ENCODE data around the gene BAIAP2. TPM values are rescaled to one million over a fixed set of nuclear protein-coding genes. Genes with fewer than 3 reads are reported as not detected.

The BAIAP2 gene
- total RNA-seq, 8 experiments from 2014 or later: 10.2 to 42.0 (median 28.6) TPM

- peak overlapping the region; percentile 63 to 74 for H3K27ac ChIP-seq
- WGBS, 10 experiments: 0 to 100% (median 14%) methylated on average over 1 to 5 of the region's 24 CpGs; no CpG with 5 or more reads in 3 of the 10 experiments
- H3K4me3 ChIP-seq: peak overlapping the region; percentile 63 to 98 (median 87)
- H3K4me1 ChIP-seq (replicated peaks in 1 of 2): peaks cover 43 to 55% of the 10 kb centered on the region in 2 donors
- in situ Hi-C loops (cut with MboI; ENCODE audit: low pct_unique_long_range_greater_than_20kb in 2 of 9, low sequenced_read_pairs in 9 of 9, unreplicated experiment in 9 of 9): no loop called here
- no peak for ATAC-seq (replicated peaks in 6 of 8)
Measured at GRCh38 chr17:81036197-81036941, 1.4 kb downstream of the BAIAP2 start.

GRCh38 chr17:81037026-81037797, 2.3 kb downstream of the BAIAP2 start:
- 57 to 100% (median 84%) methylated on average over 1 to 11 of the region's 28 CpGs; no CpG with 5 or more reads in 2 of the 10 experiments for WGBS, 10 experiments
- no peak for ATAC-seq (replicated peaks in 6 of 8)
- Histone ChIP-seq H3K4me3 (peak overlapping the region; percentile 63 to 98 (median 87)), H3K27ac (no peak overlapping the region), H3K4me1 (replicated peaks in 1 of 2) (peaks cover 43 to 55% of the 10 kb centered on the region in 2 donors)
- in situ Hi-C loops (cut with MboI; ENCODE audit: low pct_unique_long_range_greater_than_20kb in 2 of 9, low sequenced_read_pairs in 9 of 9, unreplicated experiment in 9 of 9): no loop called here

GRCh38 chr17:81037798-81038733, 3.1 kb downstream of the BAIAP2 start:
- Histone ChIP-seq H3K4me1 (replicated peaks in 1 of 2) (peaks cover 43 to 52% of the 10 kb centered on the region in 2 donors), H3K4me3 (peak overlapping the region in 3 of 5 donors; percentile 67 to 98 (median 87)), H3K27ac (no peak overlapping the region)
- WGBS, 10 experiments: 60 to 96% (median 92%) methylated on average over 2 to 10 of the region's 30 CpGs; no CpG with 5 or more reads in 3 of the 10 experiments
- no peak for ATAC-seq (replicated peaks in 6 of 8)
- in situ Hi-C loops (cut with MboI; ENCODE audit: low pct_unique_long_range_greater_than_20kb in 2 of 9, low sequenced_read_pairs in 9 of 9, unreplicated experiment in 9 of 9): no loop called here

- H3K4me3 ChIP-seq: no peak overlapping the region
- 100% methylated on average over 1 to 3 of the region's 16 CpGs; no CpG with 5 or more reads in 8 of the 10 experiments for WGBS, 10 experiments
- in situ Hi-C loops (cut with MboI; ENCODE audit: low pct_unique_long_range_greater_than_20kb in 2 of 9, low sequenced_read_pairs in 9 of 9, unreplicated experiment in 9 of 9): no loop called here
Measured at GRCh38 chr17:81039096-81039495, 4.1 kb downstream of the BAIAP2 start.

DNA sequence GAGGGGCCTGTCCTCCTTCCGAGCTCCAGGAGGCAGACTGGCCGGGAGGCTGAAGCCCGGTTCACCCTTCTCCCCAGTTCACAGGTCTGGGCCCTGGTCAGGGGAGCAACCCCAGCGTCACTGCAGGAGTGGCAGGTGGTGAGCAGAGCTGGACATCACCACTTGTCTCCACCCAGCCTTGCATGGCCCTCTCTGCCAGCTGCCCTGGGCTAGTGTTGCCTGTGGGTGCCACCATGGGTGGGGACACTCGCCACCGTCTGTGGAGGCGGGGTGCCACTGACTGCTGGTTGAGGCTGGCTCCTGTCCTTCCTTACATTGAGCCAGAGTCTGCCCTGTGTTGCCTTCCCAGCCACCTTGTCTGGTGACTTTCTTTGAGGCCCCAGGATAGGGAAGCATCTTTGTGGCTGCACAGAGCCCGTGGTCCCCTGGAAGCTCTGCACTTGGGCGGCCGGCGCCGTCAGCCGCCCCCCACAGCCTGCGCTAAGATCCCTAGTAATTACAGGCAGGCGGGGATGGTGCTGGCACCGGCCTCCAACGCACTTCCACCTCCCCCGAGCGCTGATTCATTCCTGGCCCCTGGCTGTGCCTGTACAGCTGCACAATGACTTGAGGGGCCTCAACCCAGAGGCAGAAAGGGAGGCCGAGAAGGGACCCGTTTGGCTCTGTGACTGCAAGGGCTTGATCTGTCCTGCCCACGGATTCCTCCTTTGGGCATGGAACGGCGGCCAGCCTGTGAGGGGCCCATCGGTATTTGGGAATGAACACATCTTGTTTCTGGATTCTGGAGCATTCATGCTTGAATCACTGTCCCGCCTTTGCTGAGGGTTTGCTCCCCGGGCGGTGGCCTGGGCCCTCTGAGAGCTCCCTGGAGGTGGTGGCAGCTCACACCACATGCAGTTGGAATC, 5.2 kb downstream of the BAIAP2 start:
- Histone ChIP-seq H3K27ac (peak overlapping the region in 1 of 2 donors; percentile 39), H3K4me3 (no peak overlapping the region), H3K4me1 (replicated peaks in 1 of 2) (peaks cover 38 to 64% of the 10 kb centered on the region in 2 donors)
- ATAC-seq (replicated peaks in 6 of 8): peak; percentile 12 to 49 (median 29)
- in situ Hi-C loops (cut with MboI; ENCODE audit: low pct_unique_long_range_greater_than_20kb in 2 of 9, low sequenced_read_pairs in 9 of 9, unreplicated experiment in 9 of 9): no loop called here
- 0 to 90% (median 56%) methylated on average over 1 to 5 of the region's 28 CpGs; no CpG with 5 or more reads in 4 of the 10 experiments for WGBS, 10 experiments

More at GRCh38 chr17:81039096-81039495, 4.1 kb downstream of the BAIAP2 start:
- H3K27ac ChIP-seq: no peak overlapping the region
- no peak for ATAC-seq (replicated peaks in 6 of 8)
- H3K4me1 ChIP-seq (replicated peaks in 1 of 2): peaks cover 34 to 53% of the 10 kb centered on the region in 2 donors

DNA sequence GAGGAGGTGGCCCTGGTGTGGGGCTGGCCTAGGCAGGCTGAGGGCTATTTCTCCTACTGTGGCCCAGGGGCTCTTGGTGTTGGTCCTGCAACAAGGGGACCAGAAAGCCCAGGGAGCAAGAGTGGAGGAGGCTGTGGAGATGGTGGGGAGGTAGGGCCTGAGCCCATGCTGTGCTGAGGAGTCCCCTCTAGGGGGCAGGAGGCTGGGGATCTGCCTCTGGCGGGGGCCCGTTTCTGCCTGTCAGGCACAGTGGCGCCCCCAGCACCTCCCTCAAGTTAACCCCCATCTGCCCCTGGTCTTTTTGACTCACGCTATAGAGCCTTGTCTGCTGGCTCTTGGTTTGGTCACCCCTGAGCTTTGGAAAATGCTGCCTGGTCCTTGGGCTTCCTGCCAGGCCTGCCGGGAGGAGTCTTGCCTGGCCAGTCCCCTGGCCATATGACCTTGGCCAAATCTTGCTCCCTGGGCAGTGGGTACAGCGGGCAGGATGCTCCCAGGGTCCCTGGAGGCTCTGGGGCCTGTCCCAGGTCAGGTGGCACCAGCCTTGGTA, 5.9 kb downstream of the BAIAP2 start:
- in situ Hi-C loops (cut with MboI; ENCODE audit: low pct_unique_long_range_greater_than_20kb in 2 of 9, low sequenced_read_pairs in 9 of 9, unreplicated experiment in 9 of 9): no loop called here
- WGBS, 10 experiments: 80 to 100% methylated on average over 1 of the region's 6 CpGs; no CpG with 5 or more reads in 8 of the 10 experiments
- ATAC-seq (replicated peaks in 6 of 8): peak in 6 of 8 experiments; percentile 0 to 64 (median 12)
- Histone ChIP-seq H3K4me1 (replicated peaks in 1 of 2) (peaks cover 40 to 67% of the 10 kb centered on the region in 2 donors), H3K4me3 (no peak overlapping the region), H3K27ac (no peak overlapping the region)

DNA sequence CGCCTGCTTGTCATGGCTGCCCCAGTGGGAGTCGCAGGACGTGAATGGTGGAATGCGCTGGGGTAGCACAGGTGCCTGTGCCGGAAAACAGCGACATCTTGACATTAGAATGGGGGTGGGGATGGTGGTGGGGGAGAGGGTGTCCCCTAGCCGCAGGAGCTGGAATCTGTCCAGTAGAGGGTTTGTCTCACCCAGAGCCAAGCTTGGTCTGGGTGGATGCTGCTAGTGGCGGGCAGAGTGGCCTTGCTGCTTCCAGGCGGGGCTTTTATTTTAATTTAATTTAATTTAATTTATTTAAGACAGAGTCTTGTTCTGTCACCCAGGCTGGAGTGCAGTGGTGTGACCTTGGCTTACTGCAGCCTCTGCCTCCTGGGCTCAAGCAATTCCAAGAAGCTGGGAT, 7.7 kb downstream of the BAIAP2 start:
- no peak overlapping the region for H3K27ac ChIP-seq
- in situ Hi-C loops (cut with MboI; ENCODE audit: low pct_unique_long_range_greater_than_20kb in 2 of 9, low sequenced_read_pairs in 9 of 9, unreplicated experiment in 9 of 9): no loop called here
- H3K4me3 ChIP-seq: no peak overlapping the region
- no peak for ATAC-seq (replicated peaks in 6 of 8)
- WGBS, 10 experiments: 60 to 100% (median 97%) methylated on average over 1 to 3 of the region's 9 CpGs; no CpG with 5 or more reads in 6 of the 10 experiments
- H3K4me1 ChIP-seq (replicated peaks in 1 of 2): peaks cover 29 to 55% of the 10 kb centered on the region in 2 donors

GRCh38 chr17:81043319-81043724, 8.4 kb downstream of the BAIAP2 start:
- 93% methylated on average over 7 of the region's 19 CpGs; no CpG with 5 or more reads in 9 of the 10 experiments for WGBS, 10 experiments
- H3K4me1 ChIP-seq (replicated peaks in 1 of 2): peaks cover 22 to 47% of the 10 kb centered on the region in 2 donors
- in situ Hi-C loops (cut with MboI; ENCODE audit: low pct_unique_long_range_greater_than_20kb in 2 of 9, low sequenced_read_pairs in 9 of 9, unreplicated experiment in 9 of 9): no loop called here
- no peak overlapping the region for H3K4me3 ChIP-seq
- ATAC-seq (replicated peaks in 6 of 8): no peak
- no peak overlapping the region for H3K27ac ChIP-seq

GRCh38 chr17:81043725-81044427, 8.9 kb downstream of the BAIAP2 start:
- Histone ChIP-seq H3K4me1 (replicated peaks in 1 of 2) (peaks cover 19 to 46% of the 10 kb centered on the region in 2 donors), H3K27ac (no peak overlapping the region), H3K4me3 (no peak overlapping the region)
- in situ Hi-C loops (cut with MboI; ENCODE audit: low pct_unique_long_range_greater_than_20kb in 2 of 9, low sequenced_read_pairs in 9 of 9, unreplicated experiment in 9 of 9): no loop called here
- WGBS, 10 experiments: 65 to 84% (median 83%) methylated on average over 4 to 9 of the region's 38 CpGs; no CpG with 5 or more reads in 7 of the 10 experiments
- peak in 1 of 8 experiments; percentile 5 for ATAC-seq (replicated peaks in 6 of 8)

DNA sequence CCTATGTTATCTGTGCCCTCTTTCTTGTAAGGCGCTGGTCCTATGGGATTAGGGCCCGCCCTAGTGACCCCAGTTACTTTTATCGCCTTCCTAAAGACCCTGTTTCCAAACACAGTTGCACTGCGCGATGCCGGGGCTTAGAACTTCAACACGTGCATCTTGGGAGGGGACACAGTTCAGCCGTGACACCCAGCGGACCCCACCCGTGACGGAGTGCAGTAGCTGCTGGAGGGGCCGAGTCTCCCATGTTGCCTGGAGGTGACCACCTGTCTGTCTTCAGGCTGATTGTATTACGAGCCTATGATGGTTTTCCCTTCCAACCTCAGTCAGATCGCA, 9.4 kb downstream of the BAIAP2 start:
- ATAC-seq (replicated peaks in 6 of 8): no peak
- H3K4me1 ChIP-seq (replicated peaks in 1 of 2): peaks cover 19 to 51% of the 10 kb centered on the region in 2 donors
- H3K27ac ChIP-seq: no peak overlapping the region
- H3K4me3 ChIP-seq: no peak overlapping the region
- in situ Hi-C loops (cut with MboI; ENCODE audit: low pct_unique_long_range_greater_than_20kb in 2 of 9, low sequenced_read_pairs in 9 of 9, unreplicated experiment in 9 of 9): no loop called here
- WGBS, 10 experiments: 79 to 100% (median 88%) methylated on average over 1 to 6 of the region's 14 CpGs; no CpG with 5 or more reads in 6 of the 10 experiments

All from motor neuron (in vitro differentiated cells).